Activated CD4-positive, alpha-beta T cell treated with anti-CD3 and anti-CD28 coated beads, Interleukin-2, amount 50 U/mL, for 1 hour (primary cell): ENCODE data around the gene MCM3.

ENCODE experiments used
- DNase-seq: peaks from one replicate; pipeline ENCODE4 v3.0.0-alpha.2; 2020

MCM3 gene

DNA sequence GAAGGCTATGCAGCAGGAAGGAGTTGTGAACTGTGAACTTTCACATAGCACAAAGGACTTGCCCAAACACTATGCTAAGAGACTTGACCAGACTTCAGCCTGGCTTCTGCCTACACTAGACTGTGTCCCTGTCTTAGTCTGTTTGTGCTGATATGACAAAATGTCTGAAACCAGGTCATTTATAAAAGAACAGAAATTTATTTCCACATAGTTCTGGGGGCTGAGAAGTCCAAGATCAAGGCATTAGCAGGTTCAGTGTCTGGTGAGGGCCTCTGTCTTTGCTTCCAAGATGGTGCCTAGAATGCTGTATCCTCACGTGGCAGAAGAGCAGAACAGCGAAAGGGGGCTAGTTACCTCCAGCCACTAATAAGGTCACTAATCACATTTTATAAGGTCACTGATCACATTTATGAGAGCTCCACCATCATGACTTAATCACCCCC lies 16.0 kb upstream of the MCM3 start:
- no peak for DNase-seq

- no peak for DNase-seq
Measured at GRCh38 chr6:52299653-52300052, 15.1 kb upstream of the MCM3 start.

DNA sequence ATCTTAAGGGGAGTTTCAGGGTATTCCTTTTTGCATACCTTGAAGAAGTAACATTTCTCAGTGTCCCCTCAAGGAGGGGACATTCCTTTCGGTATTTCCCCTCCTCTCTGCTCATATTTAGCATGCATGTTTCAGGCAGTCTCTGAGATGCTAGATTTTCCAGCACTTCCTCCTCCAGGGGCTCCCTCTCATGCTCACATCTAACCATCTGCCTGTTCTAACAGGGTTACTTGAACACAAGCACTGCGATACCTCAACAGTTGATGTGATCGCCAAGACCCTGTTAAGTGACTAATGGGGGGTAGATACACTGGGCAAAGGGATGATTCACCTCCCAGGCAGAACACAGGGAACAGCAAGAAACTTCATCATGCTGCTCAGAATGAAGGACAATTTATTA lies 12.9 kb upstream of the MCM3 start:
- DNase-seq, result no peak

DNA sequence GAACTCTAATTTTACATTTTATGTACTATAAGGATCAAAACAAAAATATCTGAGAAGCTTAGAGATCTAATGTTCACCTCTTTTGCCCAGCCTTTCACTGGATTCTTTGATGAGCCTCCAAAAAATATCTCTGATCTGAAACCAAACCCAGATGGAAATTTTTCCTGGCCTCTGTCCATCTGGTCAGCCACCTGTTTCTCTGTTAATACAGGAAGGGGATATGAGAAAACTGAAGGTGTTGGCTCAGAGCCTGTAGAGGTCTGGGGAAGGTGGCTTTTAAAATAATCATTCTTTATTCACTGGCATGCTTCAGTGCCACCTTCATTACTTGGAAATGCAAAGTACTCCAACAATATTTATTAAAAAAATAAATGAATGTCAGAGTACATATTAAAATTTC lies 8.5 kb upstream of the MCM3 start:
- no peak for DNase-seq

- DNase-seq, result no peak
Measured at GRCh38 chr6:52288841-52289240, 4.3 kb upstream of the MCM3 start.

- no peak for DNase-seq
Measured at GRCh38 chr6:52288216-52288615, 3.7 kb upstream of the MCM3 start.

DNA sequence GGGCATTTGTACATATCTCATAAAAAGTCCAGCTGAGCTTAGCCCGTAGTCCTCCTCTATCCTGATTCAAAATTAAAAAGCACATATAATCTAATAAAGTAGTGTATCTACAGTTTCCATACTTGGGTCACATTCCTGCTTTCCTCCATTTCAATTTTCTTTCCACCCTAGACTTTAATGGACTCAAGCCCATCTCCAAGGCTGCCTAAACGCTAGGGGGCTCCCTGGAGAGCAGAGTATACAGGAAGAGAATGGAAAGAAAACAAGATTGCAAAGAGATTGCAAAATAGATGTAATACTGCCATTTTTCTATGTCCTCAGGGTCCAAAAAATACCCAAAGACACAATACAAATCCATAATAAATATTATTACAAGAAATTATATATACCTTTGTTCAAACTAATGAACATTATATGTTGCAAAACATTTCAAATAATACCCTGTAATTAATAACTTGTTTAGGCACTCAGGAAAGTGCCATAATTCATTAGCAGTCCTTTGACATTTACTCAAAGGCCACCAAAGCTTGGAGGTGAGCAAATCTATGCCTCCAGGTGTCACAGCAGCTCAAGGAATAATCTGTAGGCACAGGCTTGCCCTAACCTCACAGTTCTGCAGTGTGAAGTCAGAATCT lies 2.4 kb upstream of the MCM3 start:
- peak; percentile 55 for DNase-seq

DNA sequence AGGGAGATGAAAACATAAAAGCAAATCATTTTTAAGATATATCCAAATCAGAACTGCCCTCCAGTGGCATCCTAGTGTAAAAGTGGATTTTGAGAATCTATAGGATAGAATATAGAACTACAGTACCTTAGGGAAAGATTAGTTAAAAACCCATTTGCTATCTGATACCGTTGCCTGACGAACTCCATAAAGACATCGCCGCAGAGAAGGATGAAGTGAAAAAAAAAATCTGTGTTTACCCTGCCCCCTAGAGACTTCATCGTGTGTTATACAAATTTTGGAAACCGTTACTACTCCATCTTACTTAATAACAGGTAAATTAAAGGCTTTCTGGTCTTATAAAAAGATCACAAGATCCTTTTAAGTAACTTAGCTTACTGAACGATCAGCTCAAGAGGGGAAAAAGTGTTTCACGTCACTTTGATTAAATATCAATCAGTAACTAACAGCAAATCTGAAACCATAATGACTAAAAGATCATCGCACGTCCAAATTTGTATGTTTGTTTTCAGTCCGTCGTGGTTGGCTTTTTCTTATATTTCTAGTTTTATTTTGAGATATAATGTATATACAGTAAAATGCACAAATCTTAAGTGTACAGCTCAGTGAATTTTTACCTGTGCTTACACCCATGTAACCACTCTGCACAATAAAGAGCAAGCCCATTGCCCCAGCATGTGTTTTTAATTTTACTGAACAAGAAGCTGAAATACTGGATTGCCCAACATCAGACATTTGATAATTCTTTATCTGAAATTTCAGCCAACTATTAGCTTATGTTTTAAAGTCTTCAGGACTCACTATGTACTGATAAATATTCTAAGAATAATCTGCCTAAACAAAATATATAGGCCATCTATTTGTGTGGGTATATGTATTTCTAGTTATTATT lies 881 bp upstream of the MCM3 start:
- DNase-seq, result no peak

DNA sequence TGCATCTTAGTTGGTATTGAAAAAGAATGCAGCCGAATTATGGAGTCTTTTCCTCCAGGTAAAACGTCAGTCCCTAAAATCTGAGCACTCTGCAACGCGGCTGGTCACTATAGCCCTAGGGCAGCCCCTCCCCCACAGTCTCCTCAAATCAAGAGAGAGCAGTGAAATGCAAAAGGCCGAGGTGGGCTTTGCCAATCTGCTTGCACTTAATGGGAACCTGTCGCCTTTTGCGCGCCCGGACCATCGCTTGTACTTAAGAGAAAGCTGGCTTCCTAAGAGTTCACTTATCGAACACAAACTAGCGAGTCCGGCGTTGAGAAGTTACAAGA lies 447 bp downstream of the MCM3 start:
- DNase-seq, result peak; percentile 22

DNA sequence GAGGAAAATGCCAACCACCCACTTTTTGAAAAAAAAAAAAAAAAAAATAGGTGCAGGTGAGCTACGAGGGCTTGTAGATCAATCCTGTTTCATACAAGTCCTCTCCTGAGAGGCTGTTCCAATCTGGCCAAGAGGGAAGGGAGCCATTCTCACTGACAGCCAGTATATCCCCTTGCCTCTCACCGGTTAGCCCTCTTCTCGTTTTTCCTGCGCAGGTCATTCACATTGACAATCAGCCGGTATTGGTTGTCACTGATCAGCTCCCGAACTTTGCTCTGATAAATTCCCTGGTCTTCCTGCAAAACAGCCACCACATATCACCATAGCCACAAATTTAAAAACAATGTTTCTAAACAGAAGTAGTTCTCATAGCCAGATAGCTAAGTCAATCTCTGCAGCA lies 1.4 kb downstream of the MCM3 start:
- no peak for DNase-seq

GRCh38 chr6:52276130-52276529 lies 8.4 kb downstream of the MCM3 start:
- no peak for DNase-seq

DNA sequence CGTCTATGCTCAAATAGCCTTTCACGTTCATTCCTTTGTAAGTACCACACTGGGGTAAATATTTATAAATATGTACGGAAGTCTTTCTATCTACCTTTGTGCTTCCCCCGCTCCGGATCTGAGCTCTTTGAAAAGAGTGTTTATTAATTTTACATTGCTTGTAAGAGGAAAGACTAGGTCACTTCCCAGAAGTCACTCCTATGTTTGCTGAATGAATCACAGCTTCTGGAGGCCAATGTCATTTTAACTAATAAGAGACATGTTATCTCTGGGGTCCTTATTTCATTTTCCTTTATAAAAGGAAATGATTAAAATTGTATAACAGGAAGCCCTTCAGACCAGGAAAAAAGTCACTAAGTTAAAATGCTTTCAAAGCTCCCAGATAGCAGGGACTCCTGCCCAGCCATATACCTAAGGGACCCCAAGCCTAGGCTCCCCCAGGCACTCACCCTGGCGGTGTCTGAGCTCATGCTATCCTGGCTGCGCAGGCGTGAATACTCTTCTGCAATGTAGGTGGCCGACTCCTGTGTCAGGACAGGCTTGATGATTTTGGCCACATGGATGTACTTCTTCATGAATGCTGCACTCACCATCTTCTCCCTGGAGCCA lies 12.6 kb downstream of the MCM3 start:
- no peak for DNase-seq

GRCh38 chr6:52263709-52264540 lies 20.6 kb downstream of the MCM3 start:
- DNase-seq, result peak; percentile 64

DNA sequence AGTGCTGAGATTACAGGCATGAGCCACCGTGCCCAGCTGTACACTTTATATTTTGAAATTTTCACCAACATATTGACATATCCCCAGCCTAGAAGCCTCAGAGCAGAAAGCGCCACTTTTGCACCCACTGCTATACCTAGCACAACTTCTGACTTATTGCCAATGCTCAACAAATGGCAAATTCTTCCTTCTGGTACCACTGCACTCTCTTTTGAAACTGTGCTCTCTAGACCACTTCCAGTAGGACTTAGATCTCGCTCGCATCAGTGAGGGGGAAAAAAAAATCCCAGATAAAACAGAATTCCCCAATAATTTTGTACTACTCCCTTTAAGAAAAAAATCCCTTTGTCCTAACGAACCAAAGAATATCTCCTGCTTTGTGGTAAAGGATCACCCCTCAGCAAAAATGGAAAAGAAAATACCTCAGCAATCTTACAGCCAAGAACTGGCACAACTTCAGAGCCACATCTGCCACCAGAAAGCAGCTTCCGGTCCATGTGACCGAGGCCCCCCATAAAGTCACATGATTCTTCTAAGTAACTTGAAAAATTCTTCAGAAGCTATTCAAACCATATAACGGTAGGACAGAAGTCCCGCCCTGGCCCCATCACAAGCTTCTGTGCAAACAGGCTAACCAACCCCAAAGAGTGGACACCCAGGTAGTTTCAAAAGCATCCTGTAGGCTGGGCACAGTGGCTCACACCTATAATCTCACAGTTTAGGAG lies 21.8 kb downstream of the MCM3 start:
- DNase-seq, result no peak

GRCh38 chr6:52261229-52261628 lies 23.3 kb downstream of the MCM3 start:
- no peak for DNase-seq

- no peak for DNase-seq
Measured at GRCh38 chr6:52260634-52261033, 23.9 kb downstream of the MCM3 start.

- no peak for DNase-seq
Measured at GRCh38 chr6:52255434-52255833, 29.1 kb downstream of the MCM3 start.

GRCh38 chr6:52254731-52255378 lies 29.7 kb downstream of the MCM3 start:
- no peak for DNase-seq

DNA sequence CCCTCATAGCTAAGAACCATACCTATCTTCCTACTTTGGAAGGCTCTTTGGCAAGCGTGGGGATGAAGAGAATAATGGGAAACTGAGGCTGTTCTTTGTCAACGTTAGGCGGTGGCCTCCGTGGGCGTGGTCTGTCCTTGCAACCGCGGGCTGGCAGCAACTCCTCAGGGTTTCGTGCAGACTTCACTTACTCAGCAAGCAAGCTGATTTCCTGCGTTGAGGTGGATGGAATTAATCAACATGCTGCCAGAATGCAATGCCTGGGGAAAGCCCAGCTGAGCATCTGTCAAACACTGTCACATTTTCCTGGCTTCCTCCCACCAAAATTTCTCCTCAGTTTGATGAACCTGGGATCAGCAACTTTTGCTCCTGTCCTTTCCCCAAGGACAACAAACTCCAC lies 31.0 kb downstream of the MCM3 start:
- no peak for DNase-seq

DNA sequence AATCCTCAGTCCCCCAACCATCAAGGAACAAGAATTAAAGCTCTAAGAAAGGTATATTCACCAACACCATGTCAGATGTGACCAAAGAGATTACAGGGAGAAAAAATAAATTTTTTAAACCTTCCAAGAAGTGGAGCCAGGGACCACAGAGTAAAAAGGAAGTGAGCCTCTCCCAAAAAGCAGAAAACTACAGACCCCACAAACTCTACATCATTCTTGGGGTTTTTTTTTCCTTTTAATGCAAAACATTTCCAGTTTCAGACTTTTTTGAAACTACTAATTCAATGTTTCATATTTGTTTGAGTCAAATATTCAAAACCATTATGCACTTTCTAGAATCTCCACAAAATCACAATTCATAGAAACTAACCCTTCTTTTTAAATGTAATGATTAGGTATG lies 33.4 kb downstream of the MCM3 start:
- no peak for DNase-seq

- no peak for DNase-seq
Measured at GRCh38 chr6:52249078-52249477, 35.5 kb downstream of the MCM3 start.

DNA sequence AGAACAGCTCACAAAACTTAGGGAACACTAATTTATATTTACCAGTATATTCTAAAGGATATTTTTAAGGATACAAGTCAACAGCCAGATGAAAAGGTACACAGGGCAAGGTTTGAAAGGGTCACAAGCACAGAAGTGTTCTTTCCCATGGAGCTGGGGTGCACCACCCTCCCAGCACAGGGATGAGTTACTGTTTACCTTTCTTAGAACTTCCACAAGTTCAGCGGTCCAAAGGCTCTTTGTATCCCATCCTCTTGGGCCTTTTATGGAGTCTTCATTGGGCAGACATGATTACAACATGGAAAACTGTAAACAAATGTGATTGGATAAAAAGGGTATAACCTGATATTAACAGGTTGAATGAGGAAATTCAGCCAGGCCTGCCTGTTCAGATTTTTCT lies 39.1 kb downstream of the MCM3 start:
- DNase-seq, result no peak
